HG03135 (cell line): ENCODE results near the gene TIMM23.
A peak's percentile ranks its signal among the peaks of the same experiment; 100 is the strongest.
"Not testable (repeated sequence)": the region's sequence is repeated elsewhere in the genome, so short reads cannot be mapped to it uniquely, and the experiment has no call there.

ENCODE experiments used
- ATAC-seq: cut with Tn5 transposase; IDR thresholded peaks from one replicate; pipeline ENCODE4 v1.9.1; 2021; ENCODE audit warnings: mild to moderate bottlenecking, moderate library complexity; ENCODE audit not compliant: unreplicated experiment

The TIMM23 gene

GRCh38 chr10:45972106-45972812 is at the start of gene TIMM23:
TSS of gene TIMM23 (plus strand) at chr10:45972489. CDS start at chr10:45972625, 136 bp downstream.
- ATAC-seq: peak; percentile 60

GRCh38 chr10:45926790-45927189 is 45.5 kb upstream of the TIMM23 start:
- ATAC-seq: not testable (repeated sequence)

GRCh38 chr10:45931305-45931704 is 41.0 kb upstream of the TIMM23 start:
- ATAC-seq: not testable (repeated sequence)

GRCh38 chr10:45934788-45935187 is 37.5 kb upstream of the TIMM23 start:
- not testable (repeated sequence) for ATAC-seq

- ATAC-seq: not testable (repeated sequence)
Observed at GRCh38 chr10:45939176-45939697, 33.1 kb upstream of the TIMM23 start.

- not testable (repeated sequence) for ATAC-seq
Observed at GRCh38 chr10:45941196-45941595, 31.1 kb upstream of the TIMM23 start.

- not testable (repeated sequence) for ATAC-seq
Observed at GRCh38 chr10:45945476-45945875, 26.8 kb upstream of the TIMM23 start.

GRCh38 chr10:45947363-45947762 is 24.9 kb upstream of the TIMM23 start:
- not testable (repeated sequence) for ATAC-seq

- not testable (repeated sequence) for ATAC-seq
Observed at GRCh38 chr10:45948801-45949200, 23.5 kb upstream of the TIMM23 start.

- ATAC-seq: not testable (repeated sequence)
Observed at GRCh38 chr10:45954367-45954766, 17.9 kb upstream of the TIMM23 start.

GRCh38 chr10:45956634-45957033 is 15.7 kb upstream of the TIMM23 start:
- not testable (repeated sequence) for ATAC-seq

GRCh38 chr10:45957928-45958327 is 14.4 kb upstream of the TIMM23 start:
- ATAC-seq: not testable (repeated sequence)

GRCh38 chr10:45962686-45963452 is 9.4 kb upstream of the TIMM23 start:
- ATAC-seq: not testable (repeated sequence)

- ATAC-seq: not testable (repeated sequence)
Observed at GRCh38 chr10:45971019-45971418, 1.3 kb upstream of the TIMM23 start.

GRCh38 chr10:45971742-45972105 is 565 bp upstream of the TIMM23 start:
- peak; percentile 45 for ATAC-seq

GRCh38 chr10:45972813-45973169 is 502 bp downstream of the TIMM23 start:
- peak; percentile 29 for ATAC-seq

GRCh38 chr10:45974041-45974440 is 1.8 kb downstream of the TIMM23 start:
- not testable (repeated sequence) for ATAC-seq

- peak; percentile 73 for ATAC-seq
Observed at GRCh38 chr10:45978554-45978953, 6.3 kb downstream of the TIMM23 start.

GRCh38 chr10:45981367-45981766 is 9.1 kb downstream of the TIMM23 start:
- not testable (repeated sequence) for ATAC-seq

- not testable (repeated sequence) for ATAC-seq
Observed at GRCh38 chr10:45983538-45984186, 11.4 kb downstream of the TIMM23 start.

- not testable (repeated sequence) for ATAC-seq
Observed at GRCh38 chr10:45984473-45984872, 12.2 kb downstream of the TIMM23 start.
